ENCODE measurements around the gene CYP4V2. TPM values are rescaled to one million over a fixed set of nuclear protein-coding genes. Genes with fewer than 3 reads are reported as not detected.

Gene CYP4V2
- total and polyA plus RNA-seq, 2 donors (not counting 1 experiment from before 2014, with no cell fraction given) = 9.5 to 18.3 TPM

DNA sequence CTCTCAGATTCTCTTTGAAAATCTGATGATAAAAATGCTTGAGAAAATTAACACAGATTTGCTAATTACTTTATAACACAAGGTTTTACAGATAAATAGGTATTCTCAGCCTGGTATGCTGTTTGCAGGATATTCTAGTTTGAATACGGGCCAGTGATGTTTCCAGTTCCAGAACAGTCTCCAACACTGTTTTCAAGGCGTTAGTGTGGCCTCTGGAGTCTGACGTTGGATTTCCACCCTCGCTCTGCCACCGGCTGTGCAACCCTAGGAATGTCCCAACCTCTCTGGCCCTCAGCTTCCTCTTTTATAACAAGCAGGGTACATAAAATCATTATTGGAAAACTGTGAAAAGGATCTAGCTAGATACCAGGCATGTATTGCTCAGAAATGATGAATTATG, 23.8 kb upstream of the CYP4V2 start:
- Histone ChIP-seq H3K79me2 (ENCODE audit: control insufficient read depth, insufficient read depth, low read length) (no peaks in the 10 kb centered on the region), H3K36me3 (replicated peaks in 1 of 2; ENCODE audit: control extremely low read depth in 1 of 2, control insufficient read depth in 1 of 2, extremely low read depth in 1 of 2, insufficient read depth in 2 of 2, low read length in 1 of 2) (no peaks in the 10 kb centered on the region), H3K4me3 (ENCODE audit: control extremely low read depth in 1 of 5, extremely low read depth in 1 of 5, insufficient read depth in 1 of 5, low read depth in 2 of 5, low read length in 4 of 5) (no peak overlapping the region), H2AFZ (ENCODE audit: insufficient read depth, low read depth, low read length, poor library complexity, severe bottlenecking) (no peak overlapping the region), H4K20me1 (ENCODE audit: control insufficient read depth, insufficient read depth, low read length, poor library complexity, severe bottlenecking) (no peaks in the 10 kb centered on the region), H3K27ac (ENCODE audit: low read length in 2 of 2) (no peak overlapping the region), H3K9ac (ENCODE audit: low read length) (no peak overlapping the region), H3K4me1 (ENCODE audit: control insufficient read depth in 2 of 2, insufficient read depth in 2 of 2, low read length in 2 of 2) (no peaks in the 10 kb centered on the region), H3K27me3 (replicated peaks in 1 of 4; ENCODE audit: control extremely low read depth in 1 of 4, control insufficient read depth in 3 of 4, insufficient read depth in 4 of 4, low read length in 3 of 4) (peaks cover 0 to 2% (median 0%) of the 10 kb centered on the region in 4 experiments), H3K9me3 (ENCODE audit: control extremely low read depth in 1 of 3, control insufficient read depth in 2 of 3, insufficient read depth in 1 of 3, low read length in 2 of 3) (no peaks in the 10 kb centered on the region), H3K4me2 (replicated peaks; ENCODE audit: low read depth, low read length, poor library complexity, severe bottlenecking) (no peak overlapping the region)
- POLR2A ChIA-PET = no interaction called here
- Mint-ChIP-seq H3K4me3 (no peak overlapping the region), H3K27me3 (peaks cover 23% of the 10 kb centered on the region), H3K4me1 (no peaks in the 10 kb centered on the region), H3K9me3 (ENCODE audit: insufficient read depth) (no peaks in the 10 kb centered on the region), H3K27ac (no peak overlapping the region)
- TF ChIP-seq, protein P1, sequence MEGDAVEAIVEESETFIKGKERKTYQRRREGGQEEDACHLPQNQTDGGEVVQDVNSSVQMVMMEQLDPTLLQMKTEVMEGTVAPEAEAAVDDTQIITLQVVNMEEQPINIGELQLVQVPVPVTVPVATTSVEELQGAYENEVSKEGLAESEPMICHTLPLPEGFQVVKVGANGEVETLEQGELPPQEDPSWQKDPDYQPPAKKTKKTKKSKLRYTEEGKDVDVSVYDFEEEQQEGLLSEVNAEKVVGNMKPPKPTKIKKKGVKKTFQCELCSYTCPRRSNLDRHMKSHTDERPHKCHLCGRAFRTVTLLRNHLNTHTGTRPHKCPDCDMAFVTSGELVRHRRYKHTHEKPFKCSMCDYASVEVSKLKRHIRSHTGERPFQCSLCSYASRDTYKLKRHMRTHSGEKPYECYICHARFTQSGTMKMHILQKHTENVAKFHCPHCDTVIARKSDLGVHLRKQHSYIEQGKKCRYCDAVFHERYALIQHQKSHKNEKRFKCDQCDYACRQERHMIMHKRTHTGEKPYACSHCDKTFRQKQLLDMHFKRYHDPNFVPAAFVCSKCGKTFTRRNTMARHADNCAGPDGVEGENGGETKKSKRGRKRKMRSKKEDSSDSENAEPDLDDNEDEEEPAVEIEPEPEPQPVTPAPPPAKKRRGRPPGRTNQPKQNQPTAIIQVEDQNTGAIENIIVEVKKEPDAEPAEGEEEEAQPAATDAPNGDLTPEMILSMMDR (IDR thresholded peaks at IDR 0.05) = no peak
- TF ChIP-seq EZH2 (IDR thresholded peaks at IDR 0.05; ENCODE audit: borderline replicate concordance, insufficient read depth, low read depth, low read length, poor library complexity, severe bottlenecking) = no peak
- intact Hi-C loops (cut with micrococcal nuclease) = no loop called here
- no peak for DNase-seq
- CTCF ChIA-PET = no interaction called here
- ATAC-seq (ENCODE audit: low read depth) = no peak
- WGBS (ENCODE audit: insufficient coverage) = 93% methylated on average over 5 of the region's 5 CpGs

DNA sequence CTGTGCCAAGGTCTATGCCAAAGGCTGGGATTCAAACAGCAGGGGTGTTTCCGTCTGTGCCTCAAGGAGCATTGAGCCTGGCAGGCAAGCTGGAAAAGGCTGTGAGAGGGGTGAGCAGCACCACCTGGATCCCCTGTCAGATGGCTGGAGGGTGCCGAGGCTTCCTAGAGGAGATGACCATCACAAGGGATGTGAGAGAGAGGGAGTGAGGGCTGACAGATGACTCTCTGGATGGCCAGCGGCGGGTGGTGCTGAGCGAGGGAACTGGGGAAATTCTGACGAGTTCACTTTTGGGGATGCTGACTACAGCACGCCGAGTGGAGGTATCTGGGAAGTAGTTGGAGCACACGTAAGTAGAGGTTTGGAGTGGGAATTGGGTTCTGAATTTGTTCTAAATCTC, 22.6 kb upstream of the CYP4V2 start:
- no peak for DNase-seq
- peaks cover 20% of the 10 kb centered on the region for H3K27me3 Mint-ChIP-seq
- WGBS (ENCODE audit: insufficient coverage) = 97% methylated on average over 8 of the region's 9 CpGs

More for the DNA sequence above, 22.6 kb upstream of the CYP4V2 start:
- intact Hi-C loops (cut with micrococcal nuclease) = no loop called here
- no peaks in the 10 kb centered on the region for H3K36me3 ChIP-seq (replicated peaks in 1 of 2; ENCODE audit: control extremely low read depth in 1 of 2, control insufficient read depth in 1 of 2, extremely low read depth in 1 of 2, insufficient read depth in 2 of 2, low read length in 1 of 2)
- no peak overlapping the region for H3K4me3 ChIP-seq (ENCODE audit: control extremely low read depth in 1 of 5, extremely low read depth in 1 of 5, insufficient read depth in 1 of 5, low read depth in 2 of 5, low read length in 4 of 5)
- no peaks in the 10 kb centered on the region for H3K27me3 ChIP-seq (replicated peaks in 1 of 4; ENCODE audit: control extremely low read depth in 1 of 4, control insufficient read depth in 3 of 4, insufficient read depth in 4 of 4, low read length in 3 of 4)
- no peaks in the 10 kb centered on the region for H3K79me2 ChIP-seq (ENCODE audit: control insufficient read depth, insufficient read depth, low read length)
- H3K9me3 ChIP-seq (ENCODE audit: control extremely low read depth in 1 of 3, control insufficient read depth in 2 of 3, insufficient read depth in 1 of 3, low read length in 2 of 3) = no peaks in the 10 kb centered on the region
- Mint-ChIP-seq H3K4me3 (no peak overlapping the region), H3K4me1 (no peaks in the 10 kb centered on the region), H3K27ac (no peak overlapping the region), H3K9me3 (ENCODE audit: insufficient read depth) (no peaks in the 10 kb centered on the region)
- H4K20me1 ChIP-seq (ENCODE audit: control insufficient read depth, insufficient read depth, low read length, poor library complexity, severe bottlenecking) = no peaks in the 10 kb centered on the region
- CTCF ChIA-PET = interaction anchor here (0.9 kb wide), 1 partner anchor 9 kb away, joined by 3 read pairs; no protein-coding TSS in a partner anchor
- POLR2A ChIA-PET = no interaction called here
- no peak overlapping the region for H2AFZ ChIP-seq (ENCODE audit: insufficient read depth, low read depth, low read length, poor library complexity, severe bottlenecking)
- no peak overlapping the region for H3K9ac ChIP-seq (ENCODE audit: low read length)
- no peak for ATAC-seq (ENCODE audit: low read depth)
- no peak overlapping the region for H3K27ac ChIP-seq (ENCODE audit: low read length in 2 of 2)
- TF ChIP-seq, protein P1 (IDR thresholded peaks at IDR 0.05) = no peak
- no peak for TF ChIP-seq EZH2 (IDR thresholded peaks at IDR 0.05; ENCODE audit: borderline replicate concordance, insufficient read depth, low read depth, low read length, poor library complexity, severe bottlenecking)
- H3K4me2 ChIP-seq (replicated peaks; ENCODE audit: low read depth, low read length, poor library complexity, severe bottlenecking) = no peak overlapping the region
- no peaks in the 10 kb centered on the region for H3K4me1 ChIP-seq (ENCODE audit: control insufficient read depth in 2 of 2, insufficient read depth in 2 of 2, low read length in 2 of 2)

All from B cell (primary cell).